Thoracic aorta (tissue), 2 donors: ENCODE results near the gene MCC. TPM values are rescaled to one million over a fixed set of nuclear protein-coding genes. Genes with fewer than 3 reads are reported as not detected.

ENCODE experiments used
- ATAC-seq: fragments of 150-250 bp; one replicate; pipeline ENCODE4 v1.8.0; 2017; ENCODE audit warnings: low read depth; ENCODE audit not compliant: insufficient number of reproducible peaks, low FRiP score
- DNase-seq: peaks from one replicate; pipeline ENCODE4 v3.0.0-alpha.2; 2020; ENCODE audit warnings: low spot score
- H3K27ac ChIP-seq, 2 donors: fragments of 200-600 bp; sonication (generic); 1 replicate in 1 of 2; 2 replicates in 1 of 2; pipeline ENCODE4 v1.5.1; 2016; ENCODE audit warnings: mild to moderate bottlenecking in 2 of 2, moderate library complexity in 2 of 2
- H3K27me3 ChIP-seq: fragments of 200-600 bp; sonication (generic); replicated peaks from 2 replicates; pipeline ENCODE4 v1.6.0; 2016; ENCODE audit warnings: mild to moderate bottlenecking; ENCODE audit not compliant: insufficient read depth
- H3K36me3 ChIP-seq: fragments of 200-600 bp; sonication (generic); one replicate; pipeline ENCODE4 v1.5.1; 2016
- H3K4me1 ChIP-seq, 2 donors: fragments of 200-600 bp; sonication (generic); 1 replicate in 1 of 2; 2 replicates in 1 of 2; pipeline versions ENCODE4 v1.5.1 to v1.6.0; 2016; ENCODE audit warnings: low read depth in 2 of 2, mild to moderate bottlenecking in 1 of 2; ENCODE audit not compliant: control insufficient read depth in 1 of 2
- H3K4me3 ChIP-seq: fragments of 200-600 bp; sonication (generic); 2 replicates; pipeline ENCODE4 v1.5.1; 2016; ENCODE audit warnings: mild to moderate bottlenecking
- H3K9me3 ChIP-seq: fragments of 200-600 bp; sonication (generic); 2 replicates; pipeline ENCODE4 v1.5.1; 2016
- total RNA-seq, 2 donors: library from RNA; depleted of rRNA; stranded (reverse); fragments of >200 nt; gene quantifications; one replicate each; pipeline versions ENCODE4 v1.1.0 to v1.2.3, GENCODE V29; 2016
- TF ChIP-seq, protein P1 (sequence below): fragments of 200-600 bp; sonication (generic); IDR thresholded peaks from one replicate; pipeline ENCODE4 v1.5.1; 2019; ENCODE audit warnings: antibody characterized with exemption

The MCC gene
- total RNA-seq, 2 donors from 2014 or later, result 14.6 to 27.2 TPM

DNA sequence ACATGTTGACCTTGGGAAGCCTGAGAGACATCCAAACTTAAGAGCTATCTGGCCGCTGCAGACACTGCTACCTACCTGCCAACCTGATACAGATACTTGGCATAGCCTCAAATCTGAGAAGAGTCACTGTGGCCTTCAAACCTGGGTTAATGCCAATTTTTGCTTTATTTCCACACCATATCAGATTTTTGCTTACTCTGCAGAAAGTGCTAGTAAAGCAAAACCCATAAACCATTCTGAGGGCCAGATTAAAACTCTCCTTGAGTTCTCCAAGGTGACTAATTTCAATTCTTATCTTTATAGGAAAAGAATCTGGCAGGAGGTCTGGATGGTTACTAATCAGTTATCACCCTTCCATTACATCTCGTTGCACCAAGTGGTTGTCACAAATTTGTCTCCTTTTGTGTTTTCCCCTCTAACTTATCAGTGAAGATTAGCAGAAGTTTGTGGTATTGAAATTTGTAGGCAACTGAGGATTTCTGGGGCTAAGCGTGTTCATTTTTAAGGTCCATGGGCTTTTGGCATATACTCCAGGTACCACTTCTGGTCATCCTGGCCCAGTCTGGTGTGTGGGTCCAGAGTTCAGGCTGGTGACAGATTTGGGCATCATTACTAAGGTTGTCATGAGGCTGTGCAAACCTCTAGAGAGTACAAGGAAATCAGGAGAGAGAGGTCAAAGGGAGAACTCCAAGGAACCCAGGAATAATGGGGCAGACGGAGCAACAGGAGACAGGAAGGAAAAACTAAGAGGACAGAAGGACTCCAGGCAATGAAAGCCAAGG is 231.4 kb downstream of the MCC start:
- Histone ChIP-seq H3K4me1 (no peaks in the 10 kb centered on the region), H3K36me3 (no peaks in the 10 kb centered on the region), H3K27ac (no peak overlapping the region), H3K4me3 (no peak overlapping the region), H3K9me3 (no peaks in the 10 kb centered on the region), H3K27me3 (no peaks in the 10 kb centered on the region)
- TF ChIP-seq, protein P1, sequence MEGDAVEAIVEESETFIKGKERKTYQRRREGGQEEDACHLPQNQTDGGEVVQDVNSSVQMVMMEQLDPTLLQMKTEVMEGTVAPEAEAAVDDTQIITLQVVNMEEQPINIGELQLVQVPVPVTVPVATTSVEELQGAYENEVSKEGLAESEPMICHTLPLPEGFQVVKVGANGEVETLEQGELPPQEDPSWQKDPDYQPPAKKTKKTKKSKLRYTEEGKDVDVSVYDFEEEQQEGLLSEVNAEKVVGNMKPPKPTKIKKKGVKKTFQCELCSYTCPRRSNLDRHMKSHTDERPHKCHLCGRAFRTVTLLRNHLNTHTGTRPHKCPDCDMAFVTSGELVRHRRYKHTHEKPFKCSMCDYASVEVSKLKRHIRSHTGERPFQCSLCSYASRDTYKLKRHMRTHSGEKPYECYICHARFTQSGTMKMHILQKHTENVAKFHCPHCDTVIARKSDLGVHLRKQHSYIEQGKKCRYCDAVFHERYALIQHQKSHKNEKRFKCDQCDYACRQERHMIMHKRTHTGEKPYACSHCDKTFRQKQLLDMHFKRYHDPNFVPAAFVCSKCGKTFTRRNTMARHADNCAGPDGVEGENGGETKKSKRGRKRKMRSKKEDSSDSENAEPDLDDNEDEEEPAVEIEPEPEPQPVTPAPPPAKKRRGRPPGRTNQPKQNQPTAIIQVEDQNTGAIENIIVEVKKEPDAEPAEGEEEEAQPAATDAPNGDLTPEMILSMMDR, result no peak
- ATAC-seq (no peak), DNase-seq (no peak)

DNA sequence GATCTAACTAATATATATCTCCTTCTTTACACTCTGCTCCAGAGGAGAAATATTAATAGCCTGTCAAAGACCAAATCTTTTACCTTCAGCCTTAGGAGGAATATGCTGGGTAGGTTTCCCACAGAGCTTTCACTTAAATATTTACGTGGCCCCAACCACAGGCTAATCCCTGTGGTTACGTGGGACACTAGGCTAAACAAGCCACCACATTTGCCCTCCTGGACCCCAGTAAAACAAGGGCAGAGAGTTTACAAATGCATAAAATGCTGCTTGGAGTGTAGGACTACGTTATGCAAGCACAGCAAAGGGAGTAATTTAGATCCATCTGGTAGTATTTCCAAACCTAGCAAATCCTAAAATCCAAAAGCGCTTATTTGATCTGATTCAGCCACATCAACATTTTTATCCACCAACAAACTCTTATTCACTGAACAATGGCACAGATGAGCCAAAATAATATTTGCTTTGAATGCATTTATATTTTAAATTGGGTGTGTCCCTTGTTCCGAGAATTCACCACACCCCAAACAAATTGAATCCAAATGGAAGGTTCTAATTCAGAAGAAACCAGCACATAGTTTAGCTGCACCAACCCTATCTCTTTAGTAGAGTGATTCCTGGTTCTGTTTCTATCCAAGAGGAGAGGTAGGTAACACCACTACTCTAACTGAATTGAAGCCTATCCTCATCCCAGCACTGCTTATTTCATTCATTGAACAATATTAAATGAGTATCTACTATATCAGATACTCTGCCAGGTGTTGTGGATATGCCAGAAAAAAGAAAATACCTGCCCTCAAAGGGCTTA is 232.5 kb downstream of the MCC start:
- no peaks in the 10 kb centered on the region for H3K36me3 ChIP-seq
- no peaks in the 10 kb centered on the region for H3K27me3 ChIP-seq
- DNase-seq (no peak), ATAC-seq (no peak)
- TF ChIP-seq, protein P1, result no peak
- H3K4me1 ChIP-seq, result no peaks in the 10 kb centered on the region
- H3K27ac ChIP-seq, result no peak overlapping the region
- H3K4me3 ChIP-seq, result no peak overlapping the region
- no peaks in the 10 kb centered on the region for H3K9me3 ChIP-seq

- DNase-seq, result no peak
- TF ChIP-seq, protein P1, result no peak
- Histone ChIP-seq H3K36me3 (no peaks in the 10 kb centered on the region), H3K9me3 (no peaks in the 10 kb centered on the region), H3K4me1 (peaks cover 0 to 5% of the 10 kb centered on the region in 2 donors), H3K27me3 (no peaks in the 10 kb centered on the region), H3K4me3 (no peak overlapping the region), H3K27ac (no peak overlapping the region)
- ATAC-seq, result no peak
Observed at GRCh38 chr5:113255105-113255504, 233.1 kb downstream of the MCC start.

DNA sequence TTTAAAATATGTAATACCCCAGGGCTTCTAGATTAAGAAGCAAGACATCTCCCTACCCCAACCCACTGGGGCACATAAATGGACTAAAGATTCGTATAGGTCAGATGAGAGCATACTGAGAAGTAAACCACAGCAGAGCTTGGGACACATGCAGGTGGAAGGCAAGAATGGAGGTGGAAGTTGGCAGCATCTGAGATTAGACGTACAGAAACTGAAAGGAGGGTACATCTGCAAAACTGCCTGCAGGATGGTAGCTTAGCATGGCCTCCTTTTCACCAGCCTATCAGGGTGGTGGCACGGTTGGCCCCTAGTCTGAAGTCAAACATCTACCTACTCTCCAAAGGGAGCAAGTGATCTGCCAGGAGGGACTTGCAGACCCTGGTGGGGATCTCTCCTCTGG is 235.2 kb downstream of the MCC start:
- Histone ChIP-seq H3K36me3 (no peaks in the 10 kb centered on the region), H3K27ac (no peak overlapping the region)
- TF ChIP-seq, protein P1, result no peak

GRCh38 chr5:113252066-113252465 is 236.2 kb downstream of the MCC start:
- TF ChIP-seq, protein P1, result no peak
- peaks cover 0 to 6% of the 10 kb centered on the region in 2 donors for H3K4me1 ChIP-seq
- no peak for DNase-seq
- H3K27ac ChIP-seq, result no peak overlapping the region
- no peaks in the 10 kb centered on the region for H3K36me3 ChIP-seq
- ATAC-seq, result no peak
- H3K4me3 ChIP-seq, result no peak overlapping the region
- H3K9me3 ChIP-seq, result no peaks in the 10 kb centered on the region
- H3K27me3 ChIP-seq, result no peaks in the 10 kb centered on the region

More for the DNA sequence above, 235.2 kb downstream of the MCC start:
- no peak for ATAC-seq
- H3K4me3 ChIP-seq, result no peak overlapping the region
- H3K4me1 ChIP-seq, result peaks cover 0 to 6% of the 10 kb centered on the region in 2 donors
- no peak for DNase-seq
- no peaks in the 10 kb centered on the region for H3K27me3 ChIP-seq
- H3K9me3 ChIP-seq, result no peaks in the 10 kb centered on the region
